Peyer's patch (tissue), 4 donors: ENCODE data around the gene DGCR6L. TPM values are rescaled to one million over a fixed set of nuclear protein-coding genes. Genes with fewer than 3 reads are reported as not detected.
"Not testable (repeated sequence)": the region's sequence is repeated elsewhere in the genome, so short reads cannot be mapped to it uniquely, and the experiment has no call there.

Source experiments
- DNase-seq, 3 donors: peaks; one replicate each; pipeline ENCODE4 v3.0.0-alpha.2; 2017 to 2019
- H3K27ac ChIP-seq, 4 donors: fragments of 200-600 bp; sonication (generic); one replicate each; pipeline ENCODE4 v1.5.1; 2016 to 2019
- H3K27me3 ChIP-seq, 2 donors: fragments of 200-600 bp; sonication (generic); one replicate each; pipeline ENCODE4 v1.5.1; 2019
- H3K36me3 ChIP-seq, 3 donors: fragments of 200-600 bp; sonication (generic); one replicate each; pipeline ENCODE4 v1.5.1; 2016 to 2019
- H3K4me1 ChIP-seq, 4 donors: fragments of 200-600 bp; sonication (generic); one replicate each; pipeline ENCODE4 v1.5.1; 2016 to 2019
- H3K4me3 ChIP-seq, 4 donors: fragments of 200-600 bp; sonication (generic); 1 replicate in 3 of 4; 2 replicates in 1 of 4; pipeline ENCODE4 v1.5.1; 2016 to 2019; ENCODE audit warnings: mild to moderate bottlenecking in 1 of 4
- H3K9me3 ChIP-seq, 4 donors: fragments of 200-600 bp; sonication (generic); one replicate each; pipeline ENCODE4 v1.5.1; 2016 to 2019; ENCODE audit warnings: mild to moderate bottlenecking in 1 of 4
- CTCF ChIP-seq, 6 experiments: fragments of 450-650 bp in 4 of 6; fragments of 200-600 bp in 2 of 6; sonication (generic) in 1 of 6; IDR thresholded peaks; one replicate each; pipeline ENCODE4 v1.5.1; 2017 to 2019; ENCODE audit warnings: antibody characterized with exemption in 6 of 6, mild to moderate bottlenecking in 3 of 6, moderate library complexity in 1 of 6
- POLR2A ChIP-seq, 2 donors: fragments of 450-650 bp; IDR thresholded peaks; one replicate each; pipeline ENCODE4 v1.5.1; 2017; ENCODE audit warnings: antibody characterized with exemption in 2 of 2, mild to moderate bottlenecking in 2 of 2, moderate library complexity in 2 of 2
- total RNA-seq, 4 donors: library from RNA; depleted of rRNA; stranded (reverse); fragments of >200 nt; gene quantifications; one replicate each; pipeline ENCODE4 v1.1.0, GENCODE V29; 2016

The DGCR6L gene
- total RNA-seq, 4 donors from 2014 or later = 21.3 to 38.9 (median 31.9) TPM

DNA sequence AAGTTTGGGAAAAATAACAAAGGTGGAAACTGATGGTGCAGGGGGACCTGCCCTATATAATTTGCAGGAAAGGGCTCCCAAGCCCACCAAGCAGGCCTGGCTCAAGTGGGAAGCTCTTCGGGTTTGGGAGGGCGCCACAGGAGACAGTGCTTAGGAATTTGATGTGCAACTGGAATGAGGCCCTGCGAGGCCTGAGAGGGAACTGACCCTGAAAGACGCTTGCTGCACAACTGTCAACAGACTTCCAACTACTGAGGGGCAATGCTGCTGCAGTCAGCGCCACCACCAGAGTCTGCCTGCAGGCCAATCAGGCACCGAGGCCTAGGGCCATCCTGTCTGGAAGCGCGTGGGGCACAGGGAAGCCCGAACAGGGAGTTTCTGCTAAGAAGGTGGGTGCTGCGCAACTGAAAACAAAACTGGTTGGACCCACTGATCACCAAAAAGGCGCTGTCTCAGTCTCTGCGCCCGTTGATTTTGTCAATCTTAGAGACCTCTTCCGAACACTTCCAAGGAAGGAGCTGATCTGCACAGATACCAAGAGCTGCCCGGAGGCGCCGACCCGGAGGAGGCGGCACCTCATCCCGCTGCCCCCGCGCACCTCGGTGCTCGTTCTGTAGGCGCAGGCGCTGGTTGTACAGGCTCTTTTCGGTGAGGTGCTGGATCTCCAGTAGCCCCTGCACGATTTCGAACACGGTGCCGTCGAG is 667 bp downstream of the DGCR6L start:
- H3K9me3 ChIP-seq = no peaks in the 10 kb centered on the region
- no peaks in the 10 kb centered on the region for H3K27me3 ChIP-seq
- DNase-seq = peak in 1 of 3 donors; percentile 45
- peak overlapping the region; percentile 78 to 80 (median 79) for H3K27ac ChIP-seq
- H3K36me3 ChIP-seq = no peaks in the 10 kb centered on the region
- H3K4me3 ChIP-seq = peak overlapping the region; percentile 68 to 95 (median 80)
- peaks cover 0 to 36% (median 7%) of the 10 kb centered on the region in 4 donors for H3K4me1 ChIP-seq
- TF ChIP-seq CTCF (IDR thresholded peaks at IDR 0.05) (no peak), POLR2A (IDR thresholded peaks at IDR 0.05) (no peak)

GRCh38 chr22:20318043-20318688 is 1.7 kb downstream of the DGCR6L start:
- H3K4me1 ChIP-seq = peaks cover 0 to 36% (median 7%) of the 10 kb centered on the region in 4 donors
- DNase-seq = peak in 1 of 3 donors; percentile 21
- H3K9me3 ChIP-seq, H3K27me3 ChIP-seq, H3K4me3 ChIP-seq, H3K27ac ChIP-seq, H3K36me3 ChIP-seq: not testable (repeated sequence)

DNA sequence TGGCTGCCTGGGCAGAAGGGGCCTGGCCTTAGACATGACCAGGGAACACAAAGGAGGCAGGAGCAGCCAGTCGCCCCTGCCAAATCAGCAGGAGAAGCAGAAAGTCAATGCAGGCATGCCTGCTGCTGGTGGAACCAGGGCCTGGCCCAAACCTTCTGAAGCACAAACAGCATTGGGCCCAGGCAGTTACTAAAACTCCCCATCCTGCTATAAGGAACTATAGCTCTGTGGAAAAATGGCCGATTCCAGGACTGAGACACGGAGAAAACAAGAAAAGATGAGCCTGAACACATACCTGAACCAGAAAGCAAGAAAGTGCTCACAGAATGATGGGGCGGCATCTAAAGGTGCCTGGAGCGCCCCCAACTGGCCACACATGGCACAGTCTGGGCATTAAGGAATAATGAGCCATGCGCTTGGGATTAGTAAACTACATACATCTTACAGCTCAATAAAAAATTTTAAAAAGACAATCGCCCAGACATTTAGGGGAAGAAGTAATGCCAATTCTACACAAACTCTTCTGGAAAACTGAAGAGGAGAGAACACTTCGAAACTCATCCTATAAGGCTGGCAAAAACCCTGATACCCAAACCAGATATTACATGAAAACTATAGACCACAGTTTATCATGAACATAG is 2.3 kb downstream of the DGCR6L start:
- H3K4me1 ChIP-seq = peaks cover 0 to 36% (median 7%) of the 10 kb centered on the region in 4 donors
- DNase-seq = peak in 2 of 3 donors; percentile 25 to 60
- H3K27ac ChIP-seq, H3K27me3 ChIP-seq, H3K36me3 ChIP-seq, H3K4me3 ChIP-seq, H3K9me3 ChIP-seq: not testable (repeated sequence)
- TF ChIP-seq CTCF (IDR thresholded peaks at IDR 0.05) = peak; percentile 8 to 51 (median 40)

- no peak overlapping the region for H3K27ac ChIP-seq
- DNase-seq = peak in 2 of 3 donors; percentile 26 to 33
- no peaks in the 10 kb centered on the region for H3K9me3 ChIP-seq
- TF ChIP-seq CTCF (IDR thresholded peaks at IDR 0.05) (no peak), POLR2A (IDR thresholded peaks at IDR 0.05) (no peak)
- H3K36me3 ChIP-seq = no peaks in the 10 kb centered on the region
- H3K4me3 ChIP-seq = no peak overlapping the region
- peaks cover 0 to 36% (median 7%) of the 10 kb centered on the region in 4 donors for H3K4me1 ChIP-seq
- H3K27me3 ChIP-seq = no peaks in the 10 kb centered on the region
Observed at GRCh38 chr22:20316844-20317401, 2.9 kb downstream of the DGCR6L start.

DNA sequence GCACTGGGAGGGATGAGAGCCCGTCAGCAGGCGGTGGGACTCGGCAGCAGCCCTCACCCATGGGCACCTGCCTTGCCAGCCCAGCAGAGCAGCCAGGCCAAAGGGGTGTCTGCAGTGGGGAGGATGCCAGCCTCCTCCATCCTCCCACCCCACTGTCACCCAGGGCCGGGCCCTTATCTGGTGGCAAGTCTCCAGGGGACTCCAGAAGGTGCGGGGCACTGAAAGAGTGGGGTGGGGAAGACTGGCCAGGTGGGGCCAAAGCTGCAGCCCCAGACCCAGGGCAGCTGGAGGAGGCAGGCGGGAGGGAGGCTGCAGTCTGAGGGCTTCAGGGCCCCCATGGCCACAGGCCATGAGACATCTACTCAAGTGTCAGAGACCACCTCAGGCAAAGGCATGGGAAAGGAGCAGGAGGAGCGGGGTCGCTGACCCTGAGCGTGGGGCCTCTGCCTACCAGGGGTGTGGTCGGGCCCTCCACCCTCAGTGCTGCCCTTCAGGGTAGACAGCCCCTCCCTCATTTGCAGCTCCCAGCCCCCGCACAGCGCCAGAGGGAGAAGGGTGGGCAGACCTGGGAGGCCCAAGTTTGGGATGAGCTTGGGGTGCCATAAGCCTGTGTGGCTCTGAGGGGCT is 3.5 kb downstream of the DGCR6L start:
- H3K27me3 ChIP-seq = no peaks in the 10 kb centered on the region
- H3K27ac ChIP-seq = no peak overlapping the region
- TF ChIP-seq CTCF (IDR thresholded peaks at IDR 0.05) (no peak), POLR2A (IDR thresholded peaks at IDR 0.05) (no peak)
- peaks cover 0 to 35% (median 7%) of the 10 kb centered on the region in 4 donors for H3K4me1 ChIP-seq
- DNase-seq = peak in 2 of 3 donors; percentile 38 to 39
- no peaks in the 10 kb centered on the region for H3K9me3 ChIP-seq
- no peaks in the 10 kb centered on the region for H3K36me3 ChIP-seq
- no peak overlapping the region for H3K4me3 ChIP-seq
